Measurements from ENCODE around the gene ADAM10.
A peak's percentile ranks its signal among the peaks of the same experiment; 100 is the strongest.

ADAM10 gene

GRCh38 chr15:58573270-58573669 is 176.2 kb downstream of the ADAM10 start:
- H3K9ac ChIP-seq (ENCODE audit: low read depth, low read length), result no peak overlapping the region
- H3K36me3 ChIP-seq (ENCODE audit: insufficient read depth, low read length), result no peaks in the 10 kb centered on the region
- H3K4me3 ChIP-seq (ENCODE audit: low read length), result no peak overlapping the region
- H3K9me3 ChIP-seq (ENCODE audit: insufficient read depth, low read depth, low read length), result no peaks in the 10 kb centered on the region
- H3K4me1 ChIP-seq (ENCODE audit: insufficient read depth, low read length), result no peaks in the 10 kb centered on the region; the same call in 1 of the 2 replicates
- WGBS, result 96% methylated on average over 2 of the region's 4 CpGs
- H3K27ac ChIP-seq (ENCODE audit: low read depth, low read length), result no peak overlapping the region
- no peaks in the 10 kb centered on the region for H3K27me3 ChIP-seq (ENCODE audit: insufficient read depth, low read length)

- Histone ChIP-seq H3K9ac (ENCODE audit: low read depth, low read length) (no peak overlapping the region), H3K27ac (ENCODE audit: low read depth, low read length) (no peak overlapping the region)
- WGBS, result 90% methylated on average over 4 of the region's 4 CpGs
Measured at GRCh38 chr15:58572521-58572920, 177.0 kb downstream of the ADAM10 start.

GRCh38 chr15:58571491-58571890 is 178.0 kb downstream of the ADAM10 start:
- Histone ChIP-seq H3K9me3 (ENCODE audit: insufficient read depth, low read depth, low read length) (no peaks in the 10 kb centered on the region), H3K27me3 (ENCODE audit: insufficient read depth, low read length) (no peaks in the 10 kb centered on the region), H3K36me3 (ENCODE audit: insufficient read depth, low read length) (no peaks in the 10 kb centered on the region), H3K27ac (ENCODE audit: low read depth, low read length) (no peak overlapping the region), H3K9ac (ENCODE audit: low read depth, low read length) (no peak overlapping the region), H3K4me1 (ENCODE audit: insufficient read depth, low read length) (no peaks in the 10 kb centered on the region; the same call in 1 of the 2 replicates), H3K4me3 (ENCODE audit: low read length) (no peak overlapping the region)
- 91% methylated on average over 6 of the region's 6 CpGs for WGBS

More at GRCh38 chr15:58572521-58572920, 177.0 kb downstream of the ADAM10 start:
- no peaks in the 10 kb centered on the region; the same call in 1 of the 2 replicates for H3K4me1 ChIP-seq (ENCODE audit: insufficient read depth, low read length)
- no peaks in the 10 kb centered on the region for H3K36me3 ChIP-seq (ENCODE audit: insufficient read depth, low read length)
- H3K27me3 ChIP-seq (ENCODE audit: insufficient read depth, low read length), result no peaks in the 10 kb centered on the region
- H3K9me3 ChIP-seq (ENCODE audit: insufficient read depth, low read depth, low read length), result no peaks in the 10 kb centered on the region
- no peak overlapping the region for H3K4me3 ChIP-seq (ENCODE audit: low read length)

GRCh38 chr15:58569455-58569854 is 180.1 kb downstream of the ADAM10 start:
- Histone ChIP-seq H3K36me3 (ENCODE audit: insufficient read depth, low read length) (no peaks in the 10 kb centered on the region), H3K9me3 (ENCODE audit: insufficient read depth, low read depth, low read length) (no peaks in the 10 kb centered on the region), H3K27ac (ENCODE audit: low read depth, low read length) (no peak overlapping the region), H3K27me3 (ENCODE audit: insufficient read depth, low read length) (no peaks in the 10 kb centered on the region), H3K4me3 (ENCODE audit: low read length) (no peak overlapping the region), H3K4me1 (ENCODE audit: insufficient read depth, low read length) (no peaks in the 10 kb centered on the region; the same call in 1 of the 2 replicates), H3K9ac (ENCODE audit: low read depth, low read length) (no peak overlapping the region)
- 100% methylated on average over 1 of the region's 1 CpG for WGBS

- no peaks in the 10 kb centered on the region for H3K36me3 ChIP-seq (ENCODE audit: insufficient read depth, low read length)
- H3K4me1 ChIP-seq (ENCODE audit: insufficient read depth, low read length), result no peaks in the 10 kb centered on the region; the same call in 1 of the 2 replicates
- 91% methylated on average over 2 of the region's 2 CpGs for WGBS
- no peaks in the 10 kb centered on the region for H3K27me3 ChIP-seq (ENCODE audit: insufficient read depth, low read length)
- H3K27ac ChIP-seq (ENCODE audit: low read depth, low read length), result no peak overlapping the region
- no peak overlapping the region for H3K4me3 ChIP-seq (ENCODE audit: low read length)
- H3K9me3 ChIP-seq (ENCODE audit: insufficient read depth, low read depth, low read length), result no peaks in the 10 kb centered on the region
- no peak overlapping the region for H3K9ac ChIP-seq (ENCODE audit: low read depth, low read length)
Measured at GRCh38 chr15:58568157-58568571, 181.3 kb downstream of the ADAM10 start.

GRCh38 chr15:58566029-58566428 is 183.5 kb downstream of the ADAM10 start:
- Histone ChIP-seq H3K9ac (ENCODE audit: low read depth, low read length) (no peak overlapping the region), H3K36me3 (ENCODE audit: insufficient read depth, low read length) (no peaks in the 10 kb centered on the region), H3K27ac (ENCODE audit: low read depth, low read length) (no peak overlapping the region), H3K9me3 (ENCODE audit: insufficient read depth, low read depth, low read length) (no peaks in the 10 kb centered on the region), H3K4me3 (ENCODE audit: low read length) (no peak overlapping the region), H3K4me1 (ENCODE audit: insufficient read depth, low read length) (peaks cover 8% of the 10 kb centered on the region), H3K27me3 (ENCODE audit: insufficient read depth, low read length) (no peaks in the 10 kb centered on the region)
- 94% methylated on average over 6 of the region's 6 CpGs for WGBS

- Histone ChIP-seq H3K9ac (ENCODE audit: low read depth, low read length) (no peak overlapping the region), H3K27ac (ENCODE audit: low read depth, low read length) (no peak overlapping the region), H3K4me3 (ENCODE audit: low read length) (no peak overlapping the region), H3K9me3 (ENCODE audit: insufficient read depth, low read depth, low read length) (no peaks in the 10 kb centered on the region), H3K27me3 (ENCODE audit: insufficient read depth, low read length) (no peaks in the 10 kb centered on the region), H3K4me1 (ENCODE audit: insufficient read depth, low read length) (peaks cover 10% of the 10 kb centered on the region), H3K36me3 (ENCODE audit: insufficient read depth, low read length) (no peaks in the 10 kb centered on the region)
- 73% methylated on average over 4 of the region's 4 CpGs for WGBS
Measured at GRCh38 chr15:58565619-58566018, 183.9 kb downstream of the ADAM10 start.

- no peak overlapping the region for H3K4me3 ChIP-seq (ENCODE audit: low read length)
- 93% methylated on average over 5 of the region's 6 CpGs for WGBS
- H3K9ac ChIP-seq (ENCODE audit: low read depth, low read length), result no peak overlapping the region
- no peaks in the 10 kb centered on the region for H3K36me3 ChIP-seq (ENCODE audit: insufficient read depth, low read length)
- H3K4me1 ChIP-seq (ENCODE audit: insufficient read depth, low read length), result peaks cover 10% of the 10 kb centered on the region
- H3K9me3 ChIP-seq (ENCODE audit: insufficient read depth, low read depth, low read length), result no peaks in the 10 kb centered on the region
- no peak overlapping the region for H3K27ac ChIP-seq (ENCODE audit: low read depth, low read length)
- H3K27me3 ChIP-seq (ENCODE audit: insufficient read depth, low read length), result no peaks in the 10 kb centered on the region
Measured at GRCh38 chr15:58564981-58565380, 184.5 kb downstream of the ADAM10 start.

- peaks cover 10% of the 10 kb centered on the region; the same call in 1 of the 2 replicates for H3K4me1 ChIP-seq (ENCODE audit: insufficient read depth, low read length)
- H3K9me3 ChIP-seq (ENCODE audit: insufficient read depth, low read depth, low read length), result peaks cover 9% of the 10 kb centered on the region; the same call in 1 of the 2 replicates
- no peaks in the 10 kb centered on the region for H3K36me3 ChIP-seq (ENCODE audit: insufficient read depth, low read length)
- WGBS, result 72% methylated on average over 3 of the region's 3 CpGs
- H3K27ac ChIP-seq (ENCODE audit: low read depth, low read length), result no peak overlapping the region; the same call in 1 of the 2 replicates
- H3K4me3 ChIP-seq (ENCODE audit: low read length), result no peak overlapping the region
- H3K9ac ChIP-seq (ENCODE audit: low read depth, low read length), result no peak overlapping the region
- no peaks in the 10 kb centered on the region for H3K27me3 ChIP-seq (ENCODE audit: insufficient read depth, low read length)
Measured at GRCh38 chr15:58562135-58562534, 187.4 kb downstream of the ADAM10 start.

- H3K9me3 ChIP-seq (ENCODE audit: insufficient read depth, low read depth, low read length), result peaks cover 9% of the 10 kb centered on the region; the same call in 1 of the 2 replicates
- 0% methylated on average over 1 of the region's 1 CpG for WGBS
- H3K27ac ChIP-seq (ENCODE audit: low read depth, low read length), result peak overlapping the region; percentile 45; the same call in 1 of the 2 replicates
- H3K4me3 ChIP-seq (ENCODE audit: low read length), result no peak overlapping the region
- no peaks in the 10 kb centered on the region for H3K27me3 ChIP-seq (ENCODE audit: insufficient read depth, low read length)
- H3K4me1 ChIP-seq (ENCODE audit: insufficient read depth, low read length), result peaks cover 10% of the 10 kb centered on the region; the same call in 1 of the 2 replicates
- H3K36me3 ChIP-seq (ENCODE audit: insufficient read depth, low read length), result no peaks in the 10 kb centered on the region
- no peak overlapping the region for H3K9ac ChIP-seq (ENCODE audit: low read depth, low read length)
Measured at GRCh38 chr15:58561321-58561720, 188.2 kb downstream of the ADAM10 start.

- WGBS, result 73% methylated on average over 4 of the region's 6 CpGs
- peaks cover 9% of the 10 kb centered on the region; the same call in 1 of the 2 replicates for H3K9me3 ChIP-seq (ENCODE audit: insufficient read depth, low read depth, low read length)
Measured at GRCh38 chr15:58559904-58560588, 189.5 kb downstream of the ADAM10 start.

More at GRCh38 chr15:58559904-58560588, 189.5 kb downstream of the ADAM10 start:
- H3K4me3 ChIP-seq (ENCODE audit: low read length), result no peak overlapping the region
- no peaks in the 10 kb centered on the region for H3K27me3 ChIP-seq (ENCODE audit: insufficient read depth, low read length)
- no peak overlapping the region for H3K9ac ChIP-seq (ENCODE audit: low read depth, low read length)
- no peak overlapping the region for H3K27ac ChIP-seq (ENCODE audit: low read depth, low read length)
- peaks cover 14% of the 10 kb centered on the region; the same call in 1 of the 2 replicates for H3K4me1 ChIP-seq (ENCODE audit: insufficient read depth, low read length)
- no peaks in the 10 kb centered on the region for H3K36me3 ChIP-seq (ENCODE audit: insufficient read depth, low read length)
